CD8-positive, alpha-beta memory T cell (primary cell): ENCODE measurements around the gene SIM1. TPM values are rescaled to one million over a fixed set of nuclear protein-coding genes. Genes with fewer than 3 reads are reported as not detected.
A peak's percentile ranks its signal among the peaks of the same experiment; 100 is the strongest.

Source experiments
- CTCF ChIA-PET: fragments of 350-600 bp; sonication (Branson Sonifier 250); formaldehyde crosslinking; loops from one replicate; lab custom pipeline; 2021; ENCODE audit warnings: antibody characterized with exemption; lab: Charles Lee
- POLR2A ChIA-PET: fragments of 350-600 bp; sonication (Branson Sonifier 250); formaldehyde crosslinking; loops from one replicate; lab custom pipeline; 2021; ENCODE audit warnings: antibody characterized with exemption; lab: Charles Lee
- DNase-seq, 5 donors: peaks; one replicate each; pipeline versions ENCODE4 v3.0.0 to v3.0.0-alpha.2; 2020 to 2022; ENCODE audit warnings: mixed read lengths in 1 of 5
- H3K27ac ChIP-seq: one replicate; pipeline ENCODE4 v1.7.0; 2013; ENCODE audit warnings: low read depth, mild to moderate bottlenecking, low read length, moderate library complexity
- H3K27me3 ChIP-seq: 2 replicates; pipeline ENCODE4 v1.7.0; 2013; ENCODE audit warnings: low read length, mild to moderate bottlenecking; ENCODE audit not compliant: insufficient read depth, poor library complexity, severe bottlenecking
- H3K36me3 ChIP-seq: 2 replicates; pipeline ENCODE4 v1.7.0; 2013; ENCODE audit warnings: mild to moderate bottlenecking, low read length, moderate library complexity; ENCODE audit not compliant: insufficient read depth
- H3K4me1 ChIP-seq: 2 replicates; pipeline ENCODE4 v1.7.0; 2013; ENCODE audit warnings: mild to moderate bottlenecking, low read length, moderate library complexity; ENCODE audit not compliant: insufficient read depth
- H3K4me3 ChIP-seq: 2 replicates; pipeline ENCODE4 v1.7.0; 2013; ENCODE audit warnings: mild to moderate bottlenecking, low read length
- H3K9me3 ChIP-seq: 2 replicates; pipeline ENCODE4 v1.7.0; 2013; ENCODE audit warnings: mild to moderate bottlenecking, low read length
- H3K27ac Mint-ChIP-seq, 8 donors: one replicate each; pipeline ENCODE4 v1.8.0; 2020 to 2021; ENCODE audit warnings: mixed read lengths in 8 of 8, mild to moderate bottlenecking in 6 of 8, inconsistent platforms in 3 of 8, moderate library complexity in 3 of 8
- H3K27me3 Mint-ChIP-seq, 2 donors: one replicate each; pipeline ENCODE4 v1.8.0; 2020 to 2021; ENCODE audit warnings: mixed read lengths in 2 of 2, mild to moderate bottlenecking in 1 of 2, moderate library complexity in 1 of 2
- H3K36me3 Mint-ChIP-seq, 3 donors: one replicate each; pipeline ENCODE4 v1.8.0; 2020 to 2021; ENCODE audit warnings: mixed read lengths in 3 of 3, inconsistent platforms in 1 of 3, mild to moderate bottlenecking in 1 of 3
- H3K4me1 Mint-ChIP-seq, 3 donors: one replicate each; pipeline ENCODE4 v1.8.0; 2020 to 2021; ENCODE audit warnings: mixed read lengths in 3 of 3, inconsistent platforms in 1 of 3, mild to moderate bottlenecking in 1 of 3
- H3K4me3 Mint-ChIP-seq, 7 donors: one replicate each; pipeline ENCODE4 v1.8.0; 2020 to 2021; ENCODE audit warnings: mixed read lengths in 7 of 7, mild to moderate bottlenecking in 6 of 7, moderate library complexity in 4 of 7, inconsistent platforms in 2 of 7
- H3K9me3 Mint-ChIP-seq, 5 donors: one replicate each; pipeline ENCODE4 v1.8.0; 2020 to 2022; ENCODE audit warnings: mixed read lengths in 5 of 5, mild to moderate bottlenecking in 3 of 5, moderate library complexity in 2 of 5, inconsistent platforms in 1 of 5
- polyA plus RNA-seq: library from polyadenylated mRNA; unstranded; fragments of 300-500 nt; fragmentation: Illumina TruSeq; gene quantifications from one replicate; pipeline ENCODE4 v1.2.3, GENCODE V29; 2021
- total RNA-seq, 2 experiments: library from RNA; stranded (reverse); gene quantifications; one replicate each; pipeline ENCODE4 v1.2.3, GENCODE V29; 2021

The SIM1 gene
- total and polyA plus RNA-seq, 3 experiments from 2014 or later: not detected

DNA sequence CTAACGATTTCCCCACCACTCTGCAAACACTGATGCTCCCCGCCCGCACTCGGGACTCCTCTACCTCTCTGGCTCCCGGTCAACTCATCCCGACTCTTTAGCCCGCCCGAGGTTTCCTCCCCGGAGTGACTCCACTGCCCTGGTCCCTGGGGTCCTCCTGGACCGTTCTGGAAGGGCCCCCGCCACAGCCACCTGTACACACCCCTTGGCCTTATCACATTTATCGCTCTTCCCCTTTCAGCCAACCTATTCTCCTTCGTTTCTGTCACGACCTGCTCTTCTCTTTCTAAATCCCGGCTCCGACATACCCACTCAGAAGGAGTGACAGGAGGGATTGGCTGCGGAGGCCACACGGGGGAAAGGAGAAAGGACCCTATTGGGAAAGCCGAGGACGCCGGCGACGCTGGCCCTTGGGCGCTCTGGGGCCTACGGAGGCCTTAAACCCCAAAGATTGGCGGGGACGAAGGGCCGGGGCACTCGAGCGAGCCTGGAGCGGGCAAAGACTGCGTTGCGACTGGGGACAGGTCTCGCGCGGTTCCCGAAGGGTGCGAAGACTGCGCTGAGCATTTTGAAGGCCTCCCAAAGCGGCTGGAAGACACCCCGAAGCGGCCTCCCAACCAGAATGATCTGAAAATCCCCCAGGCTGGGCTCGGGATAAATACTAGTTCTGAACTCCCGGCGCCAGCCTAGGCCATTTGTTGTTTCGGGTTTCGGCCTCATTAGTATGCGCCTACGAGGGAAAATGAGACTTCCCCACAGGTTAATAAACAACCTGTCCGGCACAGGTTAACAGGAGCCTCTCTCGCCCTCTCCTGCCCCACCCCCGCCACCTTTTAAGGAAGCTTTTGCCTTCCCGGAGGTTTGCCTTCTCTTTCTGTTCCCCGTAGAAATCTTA is 9.2 kb downstream of the SIM1 start:
- no peaks in the 10 kb centered on the region for H3K36me3 ChIP-seq
- peak overlapping the region in 3 of 8 donors; percentile 22 to 56 (median 51) for H3K27ac Mint-ChIP-seq
- DNase-seq: no peak

DNA sequence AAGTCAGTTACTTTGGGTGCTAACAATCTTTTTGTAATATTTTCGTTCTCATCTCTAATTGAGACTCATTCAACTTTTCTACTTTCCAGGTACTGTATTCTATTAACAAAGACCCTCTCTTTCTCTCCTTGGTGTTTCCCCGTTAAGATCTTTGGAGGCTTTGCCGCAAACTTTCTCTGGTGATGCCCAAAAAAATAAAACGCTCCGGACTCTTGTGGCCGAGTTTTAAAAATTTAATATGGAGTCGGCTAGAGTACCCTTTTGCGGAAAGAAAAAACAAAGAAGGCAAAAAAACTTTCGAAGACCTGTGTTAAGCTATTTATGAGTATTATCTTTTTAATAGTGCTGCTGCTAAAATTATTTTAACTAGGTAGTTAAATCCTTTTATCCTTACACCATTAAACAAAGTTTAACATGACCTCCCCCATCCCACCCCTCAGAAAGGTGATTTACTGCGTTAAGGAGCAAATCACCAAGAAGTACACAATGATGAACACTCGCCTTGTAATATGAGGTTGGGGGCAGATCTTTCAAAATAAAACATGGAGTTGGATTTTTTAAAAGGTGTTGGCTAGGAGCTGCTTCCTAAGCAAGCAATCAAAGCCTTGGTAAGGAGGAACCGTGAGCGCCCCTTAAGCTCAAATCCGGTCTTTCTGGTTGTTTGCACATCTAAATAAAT is 10.0 kb downstream of the SIM1 start:
- CTCF ChIA-PET: no interaction called here
- no peak overlapping the region for H3K27ac ChIP-seq
- H3K4me3 Mint-ChIP-seq: peak overlapping the region in 2 of 7 donors; percentile 52 to 76
- no peaks in the 10 kb centered on the region for H3K9me3 ChIP-seq
- H3K27ac Mint-ChIP-seq: peak overlapping the region in 3 of 8 donors; percentile 17 to 50 (median 34)
- no peaks in the 10 kb centered on the region for H3K36me3 ChIP-seq
- no peaks in the 10 kb centered on the region for H3K4me1 ChIP-seq
- H3K4me3 ChIP-seq: no peak overlapping the region
- POLR2A ChIA-PET: no interaction called here
- DNase-seq: no peak
- peaks cover 72% of the 10 kb centered on the region for H3K27me3 ChIP-seq
- H3K4me1 Mint-ChIP-seq: no peaks in the 10 kb centered on the region
- H3K27me3 Mint-ChIP-seq: peaks cover 0 to 40% of the 10 kb centered on the region in 2 donors
- peaks cover 19 to 43% (median 29%) of the 10 kb centered on the region in 5 donors for H3K9me3 Mint-ChIP-seq
- H3K36me3 Mint-ChIP-seq: peaks cover 0 to 8% (median 0%) of the 10 kb centered on the region in 3 donors

More for the DNA sequence above, 9.2 kb downstream of the SIM1 start:
- Histone ChIP-seq H3K27me3 (peaks cover 74% of the 10 kb centered on the region), H3K9me3 (no peaks in the 10 kb centered on the region), H3K4me3 (no peak overlapping the region), H3K4me1 (no peaks in the 10 kb centered on the region), H3K27ac (no peak overlapping the region)
- H3K36me3 Mint-ChIP-seq: peaks cover 0 to 8% (median 0%) of the 10 kb centered on the region in 3 donors
- CTCF ChIA-PET: no interaction called here
- H3K9me3 Mint-ChIP-seq: peaks cover 24 to 48% (median 33%) of the 10 kb centered on the region in 5 donors
- no peaks in the 10 kb centered on the region for H3K4me1 Mint-ChIP-seq
- H3K27me3 Mint-ChIP-seq: peaks cover 0 to 46% of the 10 kb centered on the region in 2 donors
- POLR2A ChIA-PET: no interaction called here
- H3K4me3 Mint-ChIP-seq: peak overlapping the region in 2 of 7 donors; percentile 52 to 76

DNA sequence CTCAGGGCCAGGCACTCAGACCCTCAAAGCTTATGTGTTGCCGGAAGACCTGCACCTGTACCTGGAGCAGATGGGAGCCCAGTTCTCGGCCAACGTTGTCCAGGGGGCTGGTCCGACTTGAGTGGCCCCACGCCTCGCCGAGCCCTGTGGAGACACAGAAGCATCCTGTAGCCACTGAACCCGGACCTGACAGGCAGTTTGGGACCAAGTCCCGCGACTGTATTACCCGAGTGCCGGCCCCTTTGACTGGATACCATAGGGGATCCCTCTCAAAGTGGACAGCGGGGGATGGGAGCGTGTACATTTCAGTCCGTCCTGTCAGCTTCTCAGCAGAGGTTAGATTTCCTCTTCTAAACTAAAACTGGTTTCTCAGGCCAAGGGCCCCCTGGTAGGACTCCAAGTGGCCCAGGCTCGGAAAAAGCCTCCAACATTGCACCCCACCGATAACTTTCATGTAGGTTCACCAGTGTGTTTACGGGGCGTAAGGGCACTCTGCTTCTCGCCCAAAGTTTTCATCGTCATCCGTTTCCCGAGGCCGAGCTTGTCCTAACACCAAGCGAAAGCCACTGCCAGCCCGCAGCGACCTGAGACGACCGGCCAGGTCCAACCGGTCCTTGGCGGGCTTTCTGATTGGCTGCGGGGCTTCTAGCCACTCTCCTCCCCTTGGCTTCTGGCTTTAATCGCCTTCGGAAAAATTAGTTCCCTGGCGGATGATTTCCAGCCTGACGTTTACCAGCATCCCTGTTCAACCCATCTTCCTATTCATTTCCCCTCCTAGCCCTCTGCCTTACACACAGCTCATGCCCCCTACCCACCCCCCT is 10.8 kb downstream of the SIM1 start:
- no peaks in the 10 kb centered on the region for H3K4me1 ChIP-seq
- no peaks in the 10 kb centered on the region for H3K9me3 ChIP-seq
- Mint-ChIP-seq H3K4me3 (peak overlapping the region in 1 of 7 donors; percentile 19), H3K27ac (peak overlapping the region in 1 of 8 donors; percentile 50), H3K9me3 (peaks cover 11 to 39% (median 28%) of the 10 kb centered on the region in 5 donors), H3K27me3 (peaks cover 0 to 39% of the 10 kb centered on the region in 2 donors), H3K4me1 (no peaks in the 10 kb centered on the region), H3K36me3 (peaks cover 0 to 4% (median 0%) of the 10 kb centered on the region in 3 donors)
- no peak overlapping the region for H3K4me3 ChIP-seq
- CTCF ChIA-PET: no interaction called here
- no peaks in the 10 kb centered on the region for H3K36me3 ChIP-seq
- peaks cover 73% of the 10 kb centered on the region for H3K27me3 ChIP-seq
- POLR2A ChIA-PET: no interaction called here
- no peak overlapping the region for H3K27ac ChIP-seq
- DNase-seq: no peak

DNA sequence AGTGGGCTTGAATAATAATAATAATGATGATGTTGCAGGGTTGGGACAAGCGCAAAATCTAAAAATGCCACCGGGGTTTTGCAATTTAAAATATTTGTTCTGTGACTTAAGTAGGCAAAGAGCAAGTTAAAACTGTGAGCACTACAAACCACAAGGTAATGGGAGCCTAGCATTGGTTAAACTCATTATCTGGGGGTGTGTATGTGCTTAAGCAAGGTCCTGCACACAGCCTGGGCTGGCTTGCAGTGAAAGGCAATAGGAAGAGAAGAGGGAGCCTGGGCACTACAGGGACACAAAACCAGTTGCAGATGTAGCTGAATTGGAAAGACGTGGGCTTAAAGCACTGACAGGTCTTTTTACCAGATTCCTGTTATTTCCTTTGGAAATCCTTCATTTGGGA is 11.7 kb downstream of the SIM1 start:
- no peak for DNase-seq
- CTCF ChIA-PET: no interaction called here
- Mint-ChIP-seq H3K27ac (peak overlapping the region in 1 of 8 donors; percentile 43), H3K9me3 (peaks cover 8 to 36% (median 26%) of the 10 kb centered on the region in 5 donors), H3K27me3 (peaks cover 0 to 37% of the 10 kb centered on the region in 2 donors), H3K4me1 (no peaks in the 10 kb centered on the region), H3K36me3 (peaks cover 0 to 4% (median 0%) of the 10 kb centered on the region in 3 donors), H3K4me3 (peak overlapping the region in 2 of 7 donors; percentile 26 to 66)
- Histone ChIP-seq H3K4me1 (no peaks in the 10 kb centered on the region), H3K27ac (no peak overlapping the region), H3K4me3 (no peak overlapping the region), H3K27me3 (peaks cover 73% of the 10 kb centered on the region), H3K9me3 (no peaks in the 10 kb centered on the region), H3K36me3 (no peaks in the 10 kb centered on the region)
- POLR2A ChIA-PET: no interaction called here

DNA sequence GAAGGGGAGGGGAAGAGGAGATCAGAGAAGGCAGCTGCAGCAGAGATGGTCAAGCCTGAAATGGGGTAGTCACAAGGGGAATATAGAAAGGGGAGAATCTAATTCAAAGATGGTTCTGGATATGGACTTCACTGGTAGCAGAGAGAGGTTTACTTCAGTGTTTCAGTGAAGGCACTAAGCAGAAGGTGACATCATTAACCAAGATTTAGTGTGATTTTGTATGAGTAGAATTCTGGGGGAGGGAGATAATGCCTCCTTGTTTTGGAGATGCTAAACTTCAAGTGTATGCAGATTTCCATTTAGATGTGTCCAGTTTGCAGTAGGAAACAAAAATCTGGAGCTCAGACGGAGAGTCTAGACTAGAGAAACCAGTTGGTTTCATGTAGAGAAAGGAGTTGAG is 13.1 kb downstream of the SIM1 start:
- peaks cover 0 to under 1% (median 0%) of the 10 kb centered on the region in 3 donors for H3K36me3 Mint-ChIP-seq
- H3K36me3 ChIP-seq: no peaks in the 10 kb centered on the region
- no peak overlapping the region for H3K27ac ChIP-seq
- H3K27me3 Mint-ChIP-seq: peaks cover 0 to 36% of the 10 kb centered on the region in 2 donors
- CTCF ChIA-PET: interaction anchor here (1.1 kb wide), 1 partner anchor 11 kb away, joined by 3 read pairs; no protein-coding TSS in a partner anchor
- peaks cover 59% of the 10 kb centered on the region for H3K27me3 ChIP-seq
- no peak overlapping the region for H3K4me3 ChIP-seq
- H3K9me3 Mint-ChIP-seq: peaks cover 4 to 34% (median 23%) of the 10 kb centered on the region in 5 donors
- POLR2A ChIA-PET: no interaction called here
- H3K9me3 ChIP-seq: no peaks in the 10 kb centered on the region
- H3K4me3 Mint-ChIP-seq: no peak overlapping the region
- peaks cover 0 to 6% (median 5%) of the 10 kb centered on the region in 3 donors for H3K4me1 Mint-ChIP-seq
- no peak for DNase-seq
- no peak overlapping the region for H3K27ac Mint-ChIP-seq
- no peaks in the 10 kb centered on the region for H3K4me1 ChIP-seq

DNA sequence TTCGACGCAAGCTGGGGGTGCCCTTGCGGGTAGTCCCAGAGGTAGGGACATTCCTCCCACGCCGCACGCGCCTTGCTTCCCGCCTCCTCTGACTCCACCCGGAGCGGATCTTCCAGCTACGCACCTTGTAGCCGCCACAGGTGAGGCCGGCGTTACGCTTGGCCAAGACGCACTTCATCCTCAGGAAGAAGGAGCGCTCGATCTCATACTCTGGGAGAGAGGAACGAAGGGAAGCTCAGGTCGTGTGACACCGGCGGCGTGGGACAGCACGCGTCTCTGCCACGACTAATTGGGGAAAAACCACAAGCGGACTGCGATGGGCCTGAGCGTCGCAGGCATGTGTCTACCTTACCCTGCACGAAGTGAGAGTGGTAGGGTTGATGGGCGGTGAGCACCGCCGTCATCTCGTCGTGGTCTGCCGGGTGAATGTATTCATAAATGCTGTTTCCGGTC is 15.5 kb downstream of the SIM1 start:
- CTCF ChIA-PET: no interaction called here
- no peak overlapping the region for H3K4me3 Mint-ChIP-seq
- peaks cover 0 to 6% (median 5%) of the 10 kb centered on the region in 3 donors for H3K4me1 Mint-ChIP-seq
- H3K27me3 Mint-ChIP-seq: peaks cover 2 to 33% of the 10 kb centered on the region in 2 donors
- H3K9me3 Mint-ChIP-seq: peaks cover 0 to 17% (median 11%) of the 10 kb centered on the region in 5 donors
- H3K27ac ChIP-seq: no peak overlapping the region
- H3K27me3 ChIP-seq: peaks cover 36% of the 10 kb centered on the region
- POLR2A ChIA-PET: no interaction called here
- no peak for DNase-seq
- no peaks in the 10 kb centered on the region for H3K36me3 ChIP-seq
- H3K4me3 ChIP-seq: no peak overlapping the region
- H3K9me3 ChIP-seq: no peaks in the 10 kb centered on the region
- H3K27ac Mint-ChIP-seq: peak overlapping the region in 1 of 8 donors; percentile 39
- H3K36me3 Mint-ChIP-seq: no peaks in the 10 kb centered on the region
- H3K4me1 ChIP-seq: no peaks in the 10 kb centered on the region

DNA sequence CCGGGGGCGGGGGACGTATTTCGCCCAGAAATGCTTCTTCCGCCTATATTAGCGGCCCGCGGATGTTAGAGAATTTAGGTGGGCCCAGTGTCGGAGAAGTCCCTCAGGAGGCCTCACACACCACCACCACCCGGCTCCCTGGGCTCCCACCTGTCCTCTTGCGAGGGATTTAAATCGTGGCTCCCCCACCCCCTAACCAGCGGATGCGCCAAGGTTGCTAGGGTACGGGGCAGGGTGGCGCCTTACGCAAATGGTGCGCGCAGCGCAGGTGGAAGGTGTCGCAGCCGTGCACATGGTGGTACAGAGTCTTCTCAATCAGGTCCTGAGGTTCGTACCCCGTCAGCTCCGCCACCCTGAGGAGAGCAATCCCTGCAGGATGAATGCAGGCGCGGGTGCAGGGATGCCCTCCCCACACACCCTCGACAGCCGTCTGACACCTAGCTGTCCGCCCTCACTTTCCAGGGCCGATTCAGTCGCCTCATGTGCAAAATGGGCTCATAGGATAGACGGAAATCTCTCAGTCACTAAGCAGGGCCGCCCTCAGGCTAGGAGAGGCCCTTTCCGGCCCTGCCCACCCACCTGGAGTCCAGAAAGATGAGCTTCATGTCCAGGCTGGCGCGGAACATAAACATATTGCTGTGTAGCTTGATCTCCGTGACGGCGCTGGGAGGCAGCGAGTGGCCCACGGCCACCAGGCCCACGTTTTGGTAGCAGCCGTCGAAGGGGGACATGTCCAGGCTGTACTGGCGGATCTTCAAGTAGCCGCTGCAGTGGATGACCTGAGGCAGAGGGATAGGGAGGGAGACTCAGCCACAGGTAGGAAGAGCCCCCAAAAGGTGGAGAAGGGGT is 16.6 kb downstream of the SIM1 start:
- Mint-ChIP-seq H3K9me3 (peaks cover 0 to 16% (median 6%) of the 10 kb centered on the region in 5 donors), H3K27ac (no peak overlapping the region), H3K4me3 (peak overlapping the region in 1 of 7 donors; percentile 4), H3K4me1 (peaks cover 0 to 6% (median 5%) of the 10 kb centered on the region in 3 donors), H3K36me3 (no peaks in the 10 kb centered on the region), H3K27me3 (peaks cover 11 to 35% of the 10 kb centered on the region in 2 donors)
- ChIA-PET CTCF (no interaction called here), POLR2A (no interaction called here)
- H3K9me3 ChIP-seq: no peaks in the 10 kb centered on the region
- no peak overlapping the region for H3K4me3 ChIP-seq
- H3K4me1 ChIP-seq: no peaks in the 10 kb centered on the region
- H3K36me3 ChIP-seq: no peaks in the 10 kb centered on the region
- DNase-seq: no peak
- peaks cover 27% of the 10 kb centered on the region for H3K27me3 ChIP-seq
- H3K27ac ChIP-seq: no peak overlapping the region
